ELF-1 (cell line): ENCODE results near the gene CARD10.

ENCODE experiments used
- DNase-seq: peaks from one replicate; pipeline ENCODE4 v3.0.0-alpha.2; 2016; ENCODE audit warnings: low read depth, low spot score

Gene CARD10

DNA sequence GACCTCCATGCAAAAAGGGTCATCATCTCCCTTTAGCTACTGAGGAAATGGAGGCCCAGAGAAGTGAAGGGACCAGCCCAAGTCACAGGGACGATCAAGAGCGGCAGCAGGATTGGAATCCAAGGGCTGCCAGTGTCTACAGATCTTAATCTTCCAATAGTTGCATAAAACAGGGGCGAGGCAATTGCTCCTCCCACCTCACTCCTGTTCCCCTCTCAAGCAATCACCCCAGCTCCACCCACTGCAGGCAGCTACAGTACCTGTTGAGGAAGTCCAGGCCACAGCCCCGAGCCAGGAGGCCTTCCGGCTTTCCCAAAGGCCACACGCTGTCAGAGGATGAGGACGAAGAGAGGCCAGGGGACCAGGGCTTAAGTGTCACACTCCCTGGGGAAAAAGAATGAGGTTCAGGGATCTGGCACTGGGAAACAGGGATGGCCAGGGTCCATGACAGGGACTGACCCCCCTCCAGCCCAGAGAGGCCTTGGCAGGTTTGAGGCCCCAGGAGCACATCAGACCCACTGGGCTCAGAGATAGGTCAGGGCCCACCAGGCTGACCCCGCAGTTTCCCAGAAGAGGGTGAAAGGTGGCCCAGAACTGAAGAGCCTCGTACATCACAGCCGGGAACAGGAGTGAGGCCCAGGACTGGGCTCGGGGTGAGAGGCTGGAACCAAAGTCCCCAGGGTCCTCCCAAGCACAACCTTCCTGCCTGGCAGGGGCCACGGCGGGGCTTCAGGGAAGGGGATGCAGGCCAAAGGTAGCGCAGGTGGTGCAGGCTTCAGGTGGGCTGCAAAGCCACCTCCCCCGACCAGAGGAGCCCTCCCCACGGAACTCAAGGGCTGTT, 16.7 kb downstream of the CARD10 start:
- DNase-seq, result peak; percentile 78

DNA sequence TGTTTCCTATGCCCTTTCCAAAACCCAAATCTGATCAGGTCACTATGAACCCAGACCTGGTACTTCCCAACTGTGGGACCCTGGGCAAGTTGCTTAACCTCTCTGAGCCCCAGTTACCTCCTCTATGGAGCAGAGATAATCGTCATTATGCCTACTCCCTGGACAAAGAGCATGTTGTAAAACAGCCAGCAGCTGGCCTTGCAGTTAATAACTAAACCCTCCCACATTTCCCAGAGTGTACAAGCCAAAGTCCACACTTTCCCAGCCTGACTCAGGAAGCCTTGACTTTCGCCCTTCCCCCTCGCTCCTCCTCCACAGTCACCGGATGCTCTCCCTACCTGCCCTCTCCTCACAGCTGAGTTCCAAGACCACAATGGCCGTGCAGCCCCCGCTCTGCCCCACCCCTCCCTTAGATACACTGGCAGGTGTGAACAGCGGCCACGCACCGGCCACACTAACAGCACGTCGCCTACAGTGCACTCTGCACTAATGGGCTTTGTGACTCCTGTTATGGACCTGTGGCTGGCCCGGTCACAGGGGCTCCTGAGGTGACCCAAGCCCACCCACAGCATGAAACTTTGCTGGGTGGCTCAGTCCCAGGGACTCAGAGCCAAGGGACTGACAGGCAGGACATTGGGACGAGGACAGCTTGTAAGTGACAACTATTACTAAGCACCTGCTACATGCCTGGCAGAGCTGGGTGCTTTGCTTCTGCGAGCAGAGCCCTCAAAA, 17.4 kb downstream of the CARD10 start:
- DNase-seq, result no peak

DNA sequence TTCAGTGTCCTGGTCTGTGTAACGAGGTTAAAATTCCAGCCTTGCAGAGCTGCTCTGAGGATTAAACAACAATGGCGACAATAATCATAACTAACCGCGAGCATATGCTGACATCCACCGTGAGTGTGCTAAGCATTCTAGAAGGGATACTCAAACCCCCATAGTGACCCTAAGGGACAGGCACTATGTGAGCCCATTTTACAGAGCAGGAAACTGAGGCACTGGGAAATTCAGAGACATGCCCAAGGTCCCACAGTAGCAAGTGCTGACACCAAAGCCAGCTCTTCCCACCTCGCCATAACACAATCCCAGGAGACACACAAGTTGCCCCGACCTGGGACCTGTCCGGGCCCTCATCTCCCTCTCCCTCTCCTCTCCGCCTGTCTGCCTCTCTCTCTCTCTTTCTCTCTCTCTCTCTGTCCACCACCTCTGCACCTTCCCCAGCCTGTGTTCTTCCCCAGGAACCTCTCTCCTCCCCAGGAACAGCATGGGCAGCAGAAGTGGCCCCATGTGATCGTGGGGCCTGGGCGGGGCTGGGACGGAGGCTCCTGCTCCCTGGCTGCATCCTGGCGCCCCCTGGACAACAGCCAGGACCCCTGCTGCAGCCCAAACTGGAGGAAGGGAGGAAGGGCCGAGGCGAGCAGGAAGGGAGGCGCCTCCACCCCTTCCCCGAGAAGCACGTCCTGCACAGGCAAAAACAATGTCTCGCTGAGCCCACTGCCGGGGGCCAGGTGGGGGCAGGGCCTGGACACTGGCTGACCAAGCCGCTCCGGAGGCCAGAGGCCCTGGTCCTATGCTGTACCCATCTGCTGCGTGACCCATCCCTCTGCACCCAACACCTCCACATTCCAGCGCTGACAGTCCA, 18.2 kb downstream of the CARD10 start:
- DNase-seq, result no peak

DNA sequence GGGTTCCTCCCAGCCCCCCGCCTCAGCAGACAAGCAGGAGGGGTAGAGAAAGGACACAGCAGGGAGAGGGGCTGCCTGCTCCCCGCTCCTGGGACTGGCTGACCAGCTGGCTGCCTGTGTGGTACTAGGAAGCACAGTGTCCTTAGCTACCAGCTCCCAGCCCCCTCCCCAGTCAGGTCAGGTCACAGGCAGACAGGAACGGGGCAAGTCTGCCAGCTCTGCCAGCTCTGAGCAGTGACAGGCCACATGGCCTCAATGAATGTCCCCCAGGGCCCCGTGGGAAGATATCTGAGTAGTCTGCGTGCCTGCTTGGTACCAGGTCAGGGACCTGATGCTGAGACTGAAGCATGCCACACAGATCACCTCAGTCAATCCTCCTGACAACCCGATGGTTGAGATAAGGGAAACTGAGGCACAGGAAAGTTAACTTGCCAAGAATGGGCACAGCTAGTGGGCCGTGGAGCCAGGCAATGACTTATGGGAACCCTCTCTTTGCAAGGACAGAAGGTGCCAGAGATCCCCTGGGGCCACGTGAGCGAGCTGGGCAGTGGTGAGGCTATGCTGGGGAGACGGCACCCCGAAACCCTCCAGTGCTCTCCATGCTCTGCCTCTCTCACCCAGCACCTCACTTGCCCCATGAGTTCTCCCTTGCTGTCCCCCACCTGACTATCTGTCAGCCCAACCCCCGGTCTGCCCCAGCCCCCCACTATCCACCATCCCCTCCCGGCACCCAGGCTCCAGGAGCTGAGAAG, 19.2 kb downstream of the CARD10 start:
- no peak for DNase-seq

DNA sequence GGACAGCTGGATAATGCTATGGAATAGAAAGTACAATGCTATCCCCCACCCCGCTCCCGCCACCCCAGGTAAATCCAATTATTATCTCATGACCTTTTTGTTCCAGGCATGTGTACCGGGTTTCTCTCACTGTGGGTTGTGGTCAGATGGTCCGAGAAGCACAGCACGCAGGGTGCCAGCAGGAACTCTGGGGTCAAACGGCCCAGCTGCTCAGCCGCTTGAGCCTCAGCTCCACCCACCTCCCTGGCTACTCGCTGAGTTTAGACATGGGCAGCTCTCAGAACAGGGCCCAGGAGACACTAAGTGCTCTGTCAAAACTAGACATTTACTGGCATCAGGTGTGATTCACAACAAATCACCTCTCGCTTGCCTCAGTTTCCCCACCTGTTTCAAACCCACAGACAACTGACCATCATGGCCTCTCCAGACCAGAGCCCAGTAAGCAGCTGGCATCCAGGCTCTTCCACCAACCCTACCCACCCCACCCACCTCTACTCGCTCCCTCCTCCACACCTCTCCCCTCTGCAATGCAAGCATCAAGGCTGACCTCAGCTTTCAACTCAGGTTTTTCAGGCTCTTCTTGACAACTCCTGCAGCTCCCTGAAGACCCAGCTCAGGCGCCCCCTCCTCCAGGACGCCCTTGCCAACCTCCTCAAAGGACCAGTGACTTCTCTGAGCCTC, 20.0 kb downstream of the CARD10 start:
- DNase-seq, result no peak

DNA sequence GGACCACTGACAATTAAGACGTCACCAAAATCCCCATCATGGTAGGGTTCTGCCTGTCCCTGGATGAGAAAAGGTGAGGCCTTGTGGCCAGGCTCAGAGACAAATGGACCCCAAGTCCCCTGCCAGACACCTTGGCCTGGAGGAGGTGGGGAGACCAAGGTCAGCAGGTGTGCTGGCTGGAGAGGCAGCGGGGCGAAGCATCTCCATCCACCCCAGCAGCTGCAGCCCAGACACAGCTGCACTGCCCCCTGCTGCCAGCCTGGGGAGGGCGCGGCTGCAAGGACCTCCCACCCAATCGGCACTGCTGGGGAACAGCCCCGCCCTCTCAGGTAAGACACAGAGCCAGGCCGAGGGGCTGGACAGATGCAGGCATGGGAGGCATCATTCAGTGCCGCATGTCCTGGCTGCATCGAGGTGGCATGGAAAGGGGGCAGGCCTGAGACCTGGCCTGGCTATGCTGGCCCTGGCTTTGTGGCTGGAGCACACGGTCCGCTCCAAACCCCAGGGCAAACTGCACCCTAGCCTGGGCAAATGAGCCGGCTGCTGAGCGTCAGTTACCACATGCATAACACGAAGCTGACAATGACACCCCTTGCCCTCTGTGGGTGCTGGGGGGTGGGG, 20.8 kb downstream of the CARD10 start:
- peak; percentile 90 for DNase-seq

DNA sequence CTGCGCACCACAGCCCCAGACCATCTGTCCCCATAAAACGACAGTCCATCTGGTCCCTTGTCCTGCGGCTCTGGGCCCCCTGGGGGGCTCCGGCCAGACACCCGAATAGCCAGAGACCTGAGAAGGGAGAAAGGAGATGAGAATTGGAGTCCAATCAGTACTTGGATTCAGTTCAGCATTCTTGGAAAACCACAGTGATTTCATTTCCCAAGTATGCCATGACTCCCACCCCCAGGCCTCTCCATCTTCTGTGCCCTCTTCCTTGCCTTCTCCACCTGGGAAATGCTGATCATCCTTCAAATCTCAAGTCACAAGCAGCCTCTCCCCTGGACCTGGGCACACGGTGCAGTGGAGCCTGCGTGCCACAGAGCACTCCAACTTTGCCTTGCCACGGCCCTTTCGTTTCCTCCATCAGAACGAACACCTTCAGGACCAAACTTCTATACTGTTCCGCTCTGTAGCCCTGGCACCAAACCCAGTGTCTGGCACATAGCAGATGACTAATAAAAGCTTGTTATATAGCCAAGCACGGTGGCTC, 22.1 kb downstream of the CARD10 start:
- no peak for DNase-seq

DNA sequence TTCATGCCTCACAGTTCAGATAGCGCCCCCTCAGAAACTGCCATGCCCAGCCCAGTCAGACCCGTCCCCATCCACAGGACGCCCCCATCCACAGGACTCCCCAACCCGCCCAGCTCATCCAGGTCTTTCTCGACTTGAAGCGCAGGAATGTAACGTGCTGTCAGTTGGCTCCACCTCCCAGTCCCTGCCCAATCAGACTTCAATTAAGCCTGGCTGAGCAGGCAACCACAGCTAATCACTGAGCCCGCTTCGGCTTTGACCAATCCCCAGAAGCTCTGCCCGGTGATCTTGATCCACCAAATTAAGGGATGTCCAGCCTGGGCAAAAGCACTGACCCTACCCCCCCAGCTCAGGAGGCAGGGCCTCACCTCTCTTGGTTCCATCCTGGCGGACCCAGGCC, 22.6 kb downstream of the CARD10 start:
- DNase-seq, result peak; percentile 53

DNA sequence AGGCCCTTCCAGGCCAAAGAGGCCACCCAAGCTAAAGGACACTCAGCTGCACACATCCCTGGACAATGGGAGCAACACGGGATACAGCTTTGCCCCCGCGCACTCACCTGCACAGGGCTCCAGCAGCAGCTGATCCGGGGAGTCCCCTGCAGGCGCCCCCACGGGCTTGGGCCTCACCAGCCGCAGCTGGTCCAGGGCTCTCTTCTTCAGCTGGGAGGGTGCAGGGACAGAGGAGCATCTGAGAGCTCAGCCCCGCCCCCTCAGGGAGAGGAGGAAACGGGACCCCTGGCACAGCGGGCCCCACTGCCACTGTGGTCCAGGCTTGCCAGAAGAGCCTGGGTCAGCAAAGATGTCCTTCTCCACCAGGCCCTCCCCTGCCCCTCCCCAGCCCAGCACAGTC, 25.2 kb downstream of the CARD10 start:
- no peak for DNase-seq

DNA sequence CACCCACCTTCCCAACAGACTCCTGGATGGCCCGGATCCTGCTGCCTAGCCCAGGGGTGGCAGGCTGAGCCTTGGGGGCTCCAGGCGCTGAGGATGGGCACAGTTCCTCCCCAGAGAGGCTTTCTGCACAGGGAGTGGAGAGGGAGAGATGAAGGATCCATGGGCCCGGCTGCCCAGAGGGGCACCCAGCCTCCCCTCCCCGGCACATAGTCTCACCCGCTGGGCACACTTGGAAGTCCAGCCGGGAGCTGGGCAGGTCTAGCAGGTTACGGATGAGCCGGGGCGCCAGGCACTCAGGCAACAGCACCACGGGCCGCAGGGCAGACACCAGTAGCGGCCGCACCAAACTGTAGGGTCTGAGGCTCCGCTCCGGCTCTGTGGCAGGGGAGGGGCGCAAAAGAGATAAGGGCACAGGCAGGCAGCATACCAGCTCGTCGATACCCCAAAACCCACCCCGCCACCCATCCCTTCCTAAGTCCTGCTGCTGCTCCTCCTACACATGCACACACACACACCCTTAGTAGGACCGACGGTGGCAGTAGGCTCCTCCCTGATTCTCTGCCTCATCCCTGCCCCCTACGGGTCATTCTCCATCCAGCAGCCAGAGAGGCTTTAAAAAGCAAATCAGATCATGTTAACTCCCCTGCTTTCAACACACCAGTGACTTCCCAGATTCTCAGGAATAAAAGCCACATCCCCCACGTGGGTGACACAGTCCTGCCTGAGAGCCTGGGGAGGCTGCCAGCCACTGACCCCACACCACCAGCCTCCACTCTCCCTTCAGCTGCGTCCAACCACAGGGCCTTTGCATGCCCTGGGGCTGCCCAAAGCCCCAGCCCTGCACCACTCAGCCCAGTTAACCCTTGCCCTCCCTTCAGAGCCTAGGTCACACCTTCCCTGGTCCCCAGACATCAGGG, 26.5 kb downstream of the CARD10 start:
- peak; percentile 72 for DNase-seq

DNA sequence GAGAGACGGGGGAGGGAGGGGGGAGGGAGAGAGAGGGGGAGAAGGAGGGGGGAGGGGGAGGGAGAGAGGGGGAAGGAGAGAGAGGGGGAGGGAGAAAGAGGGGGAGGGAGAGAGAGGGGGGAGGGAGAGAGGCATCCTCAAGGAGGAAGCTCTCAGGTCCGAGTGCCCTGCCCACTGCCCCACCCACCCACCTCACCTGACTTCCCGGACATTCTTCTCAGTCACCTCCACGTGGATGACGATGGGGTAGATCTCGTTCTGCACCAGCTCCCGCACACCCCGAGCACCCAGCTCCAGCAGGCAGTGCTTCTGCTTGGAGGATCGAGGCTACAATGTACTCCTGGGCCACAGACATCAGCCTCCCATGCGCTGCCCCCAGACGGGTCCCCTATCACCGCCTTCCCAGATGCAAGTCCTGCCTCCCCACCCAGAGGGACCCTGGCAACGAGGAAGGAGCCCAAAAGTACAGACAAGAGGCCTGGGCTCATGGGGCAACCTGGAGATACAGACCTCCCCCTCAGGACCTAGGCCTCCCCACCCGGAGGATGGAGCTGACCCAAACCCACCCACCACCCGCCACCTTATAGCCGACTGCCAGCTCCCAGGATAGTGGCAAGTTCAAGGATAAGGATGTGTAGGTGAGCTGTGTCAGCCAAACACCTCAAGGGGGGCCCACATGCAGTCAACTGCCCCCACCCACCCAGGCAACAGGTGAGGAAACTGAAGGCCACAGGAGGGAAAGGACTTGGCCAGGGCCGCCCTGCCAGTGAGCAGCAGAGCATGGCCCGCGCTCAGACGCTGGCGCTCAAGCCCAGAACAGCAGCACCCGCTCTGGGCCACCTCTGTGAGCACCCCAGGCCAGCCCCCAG, 27.4 kb downstream of the CARD10 start:
- DNase-seq, result no peak

DNA sequence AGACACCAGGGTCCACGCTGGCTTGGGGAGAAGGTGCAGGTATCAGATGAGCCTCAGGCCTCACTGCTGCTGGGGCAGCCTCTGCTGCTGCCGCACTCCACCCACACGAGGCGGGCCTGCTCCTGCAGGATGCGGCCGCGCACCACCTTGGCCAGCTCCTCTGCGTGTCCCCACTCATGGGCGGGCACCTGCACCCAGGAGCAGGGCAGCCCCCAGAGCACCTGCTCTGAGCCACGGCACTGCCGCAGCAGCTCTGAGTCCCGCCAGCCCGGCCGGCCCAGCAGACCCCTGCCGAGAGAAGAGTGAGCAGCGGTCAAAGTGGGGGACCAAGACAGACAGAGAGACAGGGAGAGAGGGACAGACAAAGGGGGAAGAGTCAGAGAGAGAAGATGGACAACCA, 28.1 kb downstream of the CARD10 start:
- no peak for DNase-seq

DNA sequence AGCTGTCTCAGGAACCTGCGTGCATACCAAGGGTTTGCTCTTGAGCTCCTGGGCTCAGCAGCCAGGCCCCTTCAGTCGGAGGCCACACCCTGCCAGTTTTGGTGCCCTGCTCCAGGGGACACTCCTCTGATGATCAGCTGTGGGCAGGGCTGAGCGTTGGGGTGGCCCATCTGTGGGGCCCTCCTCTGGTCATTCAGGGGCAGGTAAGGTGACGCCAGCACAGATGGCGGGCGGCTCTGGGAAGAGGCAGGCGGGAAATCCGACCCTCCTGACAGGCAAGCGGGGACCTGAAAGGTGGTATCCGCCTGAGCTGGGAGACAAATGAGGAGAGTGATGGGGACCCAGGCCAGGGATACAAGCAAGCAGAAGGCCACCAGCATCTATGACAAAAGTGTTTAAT, 29.2 kb downstream of the CARD10 start:
- DNase-seq, result no peak

DNA sequence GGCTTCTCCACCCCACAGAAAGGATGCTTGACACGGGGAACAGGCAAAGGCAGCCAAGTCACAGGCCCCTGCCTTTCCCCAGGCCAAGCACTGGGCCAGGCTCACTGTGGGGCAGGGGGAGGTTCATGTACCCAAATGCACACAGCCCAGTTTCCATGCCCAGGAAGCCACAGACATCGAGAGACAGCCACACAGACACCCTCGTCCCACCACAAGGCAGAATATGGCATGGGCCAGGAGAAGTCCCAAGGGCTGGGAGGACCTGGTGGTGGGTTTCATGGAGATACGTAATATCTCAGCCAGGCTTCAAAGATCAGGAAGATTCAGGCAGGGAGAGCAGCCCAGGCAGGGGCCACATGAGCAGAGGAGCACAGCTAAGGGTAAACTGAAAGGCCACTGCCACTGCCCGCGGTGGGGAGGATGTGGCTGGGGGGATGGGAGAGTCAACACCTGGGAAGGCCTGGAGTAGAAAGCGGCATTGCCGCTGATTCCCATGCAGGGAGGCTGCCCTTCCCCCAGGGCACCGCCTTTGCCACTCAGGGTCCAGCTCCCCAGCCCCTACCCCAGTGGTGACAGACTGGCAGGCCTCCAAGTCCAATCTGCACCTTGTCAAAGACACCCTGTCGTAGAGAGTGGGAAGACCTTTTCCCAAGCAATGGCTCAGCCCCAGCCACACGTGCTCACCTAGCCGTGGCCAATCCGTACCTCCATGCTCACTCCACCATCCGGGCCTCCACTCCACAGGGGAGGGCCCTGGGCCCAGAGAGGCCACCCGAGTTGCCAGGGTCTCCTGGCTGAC, 30.7 kb downstream of the CARD10 start:
- DNase-seq, result no peak

DNA sequence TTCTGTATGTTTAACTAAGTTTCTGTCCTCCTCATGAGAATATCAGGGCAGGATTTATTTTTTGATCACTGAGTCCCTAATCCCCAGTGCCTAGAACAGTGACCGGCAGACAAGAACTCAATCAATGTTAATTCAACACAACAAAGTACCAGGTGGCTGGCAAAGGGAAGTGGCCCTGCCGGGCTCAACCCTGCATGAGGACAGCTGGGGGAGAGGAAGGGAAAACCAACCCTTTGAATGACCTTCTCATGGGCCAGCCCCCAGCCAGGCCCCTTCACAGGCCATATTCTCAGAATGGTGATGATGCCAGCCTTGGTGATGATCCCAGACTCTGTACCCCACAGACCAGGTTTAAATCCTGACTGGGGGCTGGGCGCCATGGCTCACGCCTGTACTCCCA, 31.6 kb downstream of the CARD10 start:
- DNase-seq, result no peak

DNA sequence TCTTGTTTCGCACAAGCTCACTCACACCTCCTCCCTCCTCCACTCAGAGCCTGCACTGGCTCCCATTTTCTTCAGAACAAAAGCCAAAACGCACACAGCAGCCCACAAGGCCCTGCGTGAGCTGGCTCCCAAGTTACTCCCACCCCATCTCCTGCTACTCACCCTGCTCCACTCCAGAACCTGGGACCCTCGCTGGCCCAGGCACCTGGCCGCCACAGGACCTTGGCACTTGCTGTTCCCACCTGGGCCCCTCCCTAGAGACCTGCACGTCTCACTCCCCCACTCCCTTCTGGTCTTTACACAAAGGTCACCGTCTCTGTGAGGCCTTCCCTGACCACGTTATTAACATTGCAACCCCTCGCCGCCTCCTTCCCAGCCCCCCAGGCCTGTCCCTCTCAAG, 32.1 kb downstream of the CARD10 start:
- no peak for DNase-seq

DNA sequence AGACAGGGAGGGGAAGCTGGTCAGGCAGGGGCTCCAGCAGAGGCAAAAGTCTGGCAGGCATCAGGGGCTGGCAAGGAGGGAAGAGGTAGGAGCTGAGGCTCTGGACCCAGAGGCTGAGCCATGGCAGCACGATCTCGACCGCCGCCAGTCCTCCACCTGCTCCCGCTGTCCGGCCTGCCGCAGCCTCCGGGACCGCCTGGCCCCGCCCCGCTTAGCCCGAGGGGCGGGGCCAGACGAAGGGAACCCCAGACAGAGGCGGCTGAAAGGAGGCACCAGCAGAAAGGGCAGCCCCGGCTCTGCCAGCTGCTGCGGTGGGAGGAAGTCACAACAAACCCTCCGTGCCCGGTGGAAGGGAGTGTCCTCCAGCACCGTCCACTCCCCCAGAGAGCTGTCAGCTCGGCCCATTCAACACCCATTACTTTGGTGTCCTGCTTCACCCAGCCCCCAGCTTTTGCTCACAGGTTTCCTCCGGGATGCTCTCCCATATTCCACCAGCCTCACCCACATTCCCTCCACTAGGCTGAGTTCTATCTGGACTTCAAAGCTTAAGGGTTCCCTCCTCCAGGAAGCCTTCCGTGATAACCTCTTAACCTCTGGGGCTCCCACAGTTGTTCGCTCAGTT, 32.9 kb downstream of the CARD10 start, which contains the start of gene MFNG:
Gene MFNG (minus strand): TSS at position 161 of the 622 bp plus-strand sequence. CDS start 207 bp downstream, outside the sequence.
- peak; percentile 73 for DNase-seq
